Naive thymus-derived CD4-positive, alpha-beta T cell (primary cell): ENCODE measurements around the gene NUDT12. TPM values are rescaled to one million over a fixed set of nuclear protein-coding genes. Genes with fewer than 3 reads are reported as not detected.

Source experiments
- ATAC-seq: fragments of 150-1000 bp; cut with Tn5 transposase; 2 replicates; pipeline ENCODE4 v1.10.0; 2021; ENCODE audit warnings: mild to moderate bottlenecking, moderate library complexity
- CTCF ChIA-PET: fragments of 350-600 bp; sonication (Branson Sonifier 250); formaldehyde crosslinking; loops from one replicate; lab custom pipeline; 2021; ENCODE audit warnings: antibody characterized with exemption; lab: Charles Lee
- POLR2A ChIA-PET: fragments of 350-600 bp; sonication (Branson Sonifier 250); formaldehyde crosslinking; loops from one replicate; lab custom pipeline; 2021; ENCODE audit warnings: antibody characterized with exemption, inconsistent platforms; lab: Charles Lee
- DNase-seq, 9 donors: peaks; one replicate each; pipeline versions ENCODE4 v3.0.0 to v3.0.0-alpha.2; 2020 to 2022; ENCODE audit warnings: mixed read lengths in 1 of 9
- H3K27ac ChIP-seq: one replicate; pipeline ENCODE4 v1.7.0; 2013; ENCODE audit warnings: mild to moderate bottlenecking, low read depth, low read length, moderate library complexity
- H3K27me3 ChIP-seq, 2 donors: one replicate each; pipeline ENCODE4 v1.7.0; 2013; ENCODE audit warnings: low read length in 2 of 2, mild to moderate bottlenecking in 2 of 2, moderate library complexity in 2 of 2; ENCODE audit not compliant: control insufficient read depth in 2 of 2, insufficient read depth in 2 of 2
- H3K36me3 ChIP-seq, 3 experiments: 1 replicate in 2 of 3; 2 replicates in 1 of 3; pipeline ENCODE4 v1.7.0; 2013; ENCODE audit warnings: low read length in 3 of 3, mild to moderate bottlenecking in 3 of 3, moderate library complexity in 1 of 3; ENCODE audit not compliant: insufficient read depth in 3 of 3, control insufficient read depth in 2 of 3
- H3K4me1 ChIP-seq, 2 donors: one replicate each; pipeline ENCODE4 v1.7.0; 2013; ENCODE audit warnings: low read length in 2 of 2, mild to moderate bottlenecking in 2 of 2, moderate library complexity in 1 of 2; ENCODE audit not compliant: control insufficient read depth in 2 of 2, insufficient read depth in 2 of 2
- H3K4me3 ChIP-seq: 2 replicates; pipeline ENCODE4 v1.7.0; 2013; ENCODE audit warnings: mild to moderate bottlenecking, low read length
- H3K9me3 ChIP-seq, 3 experiments: 1 replicate in 2 of 3; 2 replicates in 1 of 3; pipeline ENCODE4 v1.7.0; 2013; ENCODE audit warnings: low read length in 3 of 3; ENCODE audit not compliant: control insufficient read depth in 2 of 3
- H3K27ac Mint-ChIP-seq, 9 donors: one replicate each; pipeline ENCODE4 v1.8.0; 2020 to 2022; ENCODE audit warnings: mixed read lengths in 9 of 9, mild to moderate bottlenecking in 8 of 9, moderate library complexity in 5 of 9, inconsistent platforms in 2 of 9
- H3K27me3 Mint-ChIP-seq, 5 donors: one replicate each; pipeline ENCODE4 v1.8.0; 2021 to 2022; ENCODE audit warnings: mixed read lengths in 5 of 5, mild to moderate bottlenecking in 1 of 5
- H3K36me3 Mint-ChIP-seq, 5 donors: one replicate each; pipeline ENCODE4 v1.8.0; 2020 to 2022; ENCODE audit warnings: mixed read lengths in 5 of 5, mild to moderate bottlenecking in 3 of 5, inconsistent platforms in 1 of 5
- H3K4me1 Mint-ChIP-seq, 7 donors: one replicate each; pipeline ENCODE4 v1.8.0; 2020 to 2022; ENCODE audit warnings: mixed read lengths in 7 of 7, mild to moderate bottlenecking in 3 of 7, inconsistent platforms in 1 of 7
- H3K4me3 Mint-ChIP-seq, 10 donors: one replicate each; pipeline ENCODE4 v1.8.0; 2020 to 2022; ENCODE audit warnings: mild to moderate bottlenecking in 10 of 10, mixed read lengths in 10 of 10, moderate library complexity in 6 of 10, inconsistent platforms in 2 of 10
- H3K9me3 Mint-ChIP-seq, 11 donors: one replicate each; pipeline ENCODE4 v1.8.0; 2020 to 2022; ENCODE audit warnings: mixed read lengths in 11 of 11, mild to moderate bottlenecking in 4 of 11, inconsistent platforms in 1 of 11, moderate library complexity in 1 of 11
- intact Hi-C, 2 donors: fragments of 100-400 bp; cut with micrococcal nuclease; formaldehyde crosslinking; loops; one replicate each; pipeline ENCODE4 v1.15.1; 2023
- polyA plus RNA-seq, 2 donors: library from polyadenylated mRNA; unstranded; fragments of 300-500 nt; fragmentation: Illumina TruSeq; gene quantifications; one replicate each; pipeline ENCODE4 v1.2.3, GENCODE V29; 2021
- total RNA-seq, 6 experiments: library from RNA in 5 of 6; stranded (reverse) in 5 of 6; gene quantifications; 1 replicate in 5 of 6; 2 replicates in 1 of 6; pipeline ENCODE4 v1.2.3 and lab custom pipeline; 2021 to 2026

The NUDT12 gene
- total and polyA plus RNA-seq, 7 experiments from 2014 or later, result 0.75 to 4.7 (median 1.4) TPM

DNA sequence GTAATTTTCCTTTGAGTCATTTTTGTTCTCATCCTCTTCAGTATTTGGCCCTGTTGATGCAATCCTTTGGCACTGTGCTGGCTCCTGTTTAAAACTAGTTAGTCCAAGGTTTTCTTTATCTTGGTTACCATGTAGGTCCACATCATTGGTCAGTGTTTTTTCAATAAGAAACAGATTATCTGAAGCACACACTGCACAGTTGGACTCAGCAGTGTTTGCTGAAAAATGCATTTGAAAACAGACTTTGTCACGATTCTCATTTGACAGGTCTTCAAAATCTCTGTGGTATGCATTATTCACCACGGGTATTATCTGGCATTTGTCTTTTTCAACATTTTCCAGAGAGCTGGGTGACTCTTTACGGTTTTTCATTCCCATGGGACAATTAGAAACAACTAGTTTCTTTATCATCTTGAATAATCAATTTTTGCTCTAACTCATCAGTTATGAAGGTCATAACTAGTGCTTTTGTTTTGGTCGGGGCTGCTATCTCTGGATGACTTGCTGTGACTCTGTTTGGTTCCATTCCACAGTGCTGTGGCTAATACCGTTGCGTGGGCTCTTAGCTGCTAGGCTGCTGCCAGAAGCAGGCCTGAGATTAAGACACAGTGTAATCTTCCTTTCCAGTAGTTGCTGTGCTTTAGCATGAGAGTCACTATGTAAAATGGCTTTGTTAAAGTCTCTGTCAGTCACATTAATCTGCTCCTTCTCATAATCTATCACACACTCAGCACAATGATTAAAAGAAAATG, 36.2 kb downstream of the NUDT12 start:
- no peak overlapping the region for H3K4me3 Mint-ChIP-seq
- DNase-seq (no peak), ATAC-seq (no peak)
- no peaks in the 10 kb centered on the region for H3K36me3 Mint-ChIP-seq
- Histone ChIP-seq H3K4me1 (no peaks in the 10 kb centered on the region), H3K27ac (no peak overlapping the region), H3K36me3 (no peaks in the 10 kb centered on the region), H3K4me3 (no peak overlapping the region), H3K27me3 (no peaks in the 10 kb centered on the region), H3K9me3 (no peaks in the 10 kb centered on the region)
- CTCF ChIA-PET, result no interaction called here
- H3K27me3 Mint-ChIP-seq, result peaks cover 3 to 13% (median 6%) of the 10 kb centered on the region in 5 donors
- no peaks in the 10 kb centered on the region for H3K4me1 Mint-ChIP-seq
- intact Hi-C loops, result no loop called here
- H3K27ac Mint-ChIP-seq, result no peak overlapping the region
- H3K9me3 Mint-ChIP-seq, result no peaks in the 10 kb centered on the region
- POLR2A ChIA-PET, result no interaction called here

DNA sequence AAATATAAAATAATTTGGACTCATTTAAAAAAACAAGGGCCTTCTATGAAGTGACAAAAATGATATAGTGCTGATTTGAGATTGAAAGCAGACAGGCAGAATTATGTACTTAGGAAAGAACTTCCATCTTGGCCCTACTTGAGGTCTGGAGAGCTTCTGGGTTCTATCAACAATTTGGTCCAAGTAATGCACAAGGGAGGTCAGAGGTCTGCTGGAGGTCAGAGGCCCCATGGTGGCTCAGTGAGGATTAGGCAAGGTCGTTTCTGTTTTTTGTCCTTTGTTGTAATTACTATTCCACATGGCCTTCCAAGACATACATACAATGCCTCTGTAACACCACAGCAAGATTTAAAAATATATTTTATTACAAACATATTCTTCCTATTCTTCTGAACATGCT, 37.2 kb downstream of the NUDT12 start:
- Mint-ChIP-seq H3K27me3 (peaks cover 0 to 13% (median 6%) of the 10 kb centered on the region in 5 donors), H3K36me3 (no peaks in the 10 kb centered on the region), H3K4me1 (no peaks in the 10 kb centered on the region), H3K27ac (no peak overlapping the region), H3K4me3 (no peak overlapping the region), H3K9me3 (no peaks in the 10 kb centered on the region)
- Histone ChIP-seq H3K27ac (no peak overlapping the region), H3K4me3 (no peak overlapping the region), H3K9me3 (no peaks in the 10 kb centered on the region), H3K36me3 (no peaks in the 10 kb centered on the region), H3K4me1 (no peaks in the 10 kb centered on the region), H3K27me3 (no peaks in the 10 kb centered on the region)
- ATAC-seq (no peak), DNase-seq (no peak)
- intact Hi-C loops, result no loop called here
- POLR2A ChIA-PET, result no interaction called here
- CTCF ChIA-PET, result no interaction called here

DNA sequence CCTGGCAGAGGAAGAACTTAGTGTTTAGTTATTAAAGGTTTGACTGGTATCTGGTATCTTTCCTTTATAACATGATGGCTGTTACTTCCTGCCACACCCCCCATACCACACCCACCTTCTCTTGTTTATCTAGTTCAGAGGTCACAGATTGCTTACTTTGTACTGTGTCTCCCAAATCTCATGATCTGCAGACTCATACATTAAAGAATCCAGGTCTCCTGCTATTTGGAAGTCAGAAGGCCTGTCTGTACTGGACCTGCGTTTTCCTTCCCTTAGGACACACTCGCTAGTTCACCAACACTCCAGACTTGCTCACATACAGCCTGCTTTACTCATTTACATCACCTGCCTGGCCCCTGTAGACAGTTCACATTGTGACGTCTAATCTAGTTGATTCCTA, 39.3 kb downstream of the NUDT12 start:
- DNase-seq, result no peak
- ChIA-PET CTCF (no interaction called here), POLR2A (no interaction called here)
- Histone ChIP-seq H3K4me1 (no peaks in the 10 kb centered on the region), H3K9me3 (no peaks in the 10 kb centered on the region), H3K27me3 (no peaks in the 10 kb centered on the region), H3K27ac (no peak overlapping the region), H3K36me3 (no peaks in the 10 kb centered on the region), H3K4me3 (no peak overlapping the region)
- no peak overlapping the region for H3K27ac Mint-ChIP-seq
- no peaks in the 10 kb centered on the region for H3K36me3 Mint-ChIP-seq
- intact Hi-C loops, result no loop called here
- no peaks in the 10 kb centered on the region for H3K9me3 Mint-ChIP-seq
- H3K4me1 Mint-ChIP-seq, result no peaks in the 10 kb centered on the region
- peaks cover 0 to 17% (median 6%) of the 10 kb centered on the region in 5 donors for H3K27me3 Mint-ChIP-seq
- no peak overlapping the region for H3K4me3 Mint-ChIP-seq
- ATAC-seq, result no peak

DNA sequence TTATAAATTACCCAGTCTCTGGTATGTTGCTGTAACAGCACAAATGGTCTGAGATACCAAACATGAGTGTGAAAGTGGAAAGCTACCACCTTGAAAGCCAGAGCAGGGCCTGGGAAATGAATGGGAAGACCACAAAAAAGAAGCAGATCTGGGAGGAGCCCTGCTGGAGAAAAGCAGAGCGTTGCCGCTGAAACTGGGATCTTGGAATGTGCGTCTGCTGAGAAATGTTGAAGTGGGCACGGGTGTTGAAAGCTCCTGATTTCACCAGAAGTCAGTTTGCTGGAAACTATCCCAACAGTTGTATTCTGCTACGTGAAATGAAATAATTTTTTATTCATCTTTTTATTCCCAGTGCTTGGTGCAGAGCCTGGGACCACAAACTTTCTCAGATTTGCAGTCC, 40.0 kb downstream of the NUDT12 start:
- no peaks in the 10 kb centered on the region for H3K4me1 Mint-ChIP-seq
- no peak overlapping the region for H3K4me3 Mint-ChIP-seq
- Histone ChIP-seq H3K27ac (no peak overlapping the region), H3K4me1 (no peaks in the 10 kb centered on the region), H3K36me3 (no peaks in the 10 kb centered on the region), H3K4me3 (no peak overlapping the region), H3K9me3 (no peaks in the 10 kb centered on the region), H3K27me3 (no peaks in the 10 kb centered on the region)
- ChIA-PET CTCF (no interaction called here), POLR2A (no interaction called here)
- intact Hi-C loops, result no loop called here
- H3K27ac Mint-ChIP-seq, result no peak overlapping the region
- ATAC-seq (no peak), DNase-seq (no peak)
- H3K9me3 Mint-ChIP-seq, result no peaks in the 10 kb centered on the region
- no peaks in the 10 kb centered on the region for H3K36me3 Mint-ChIP-seq
- peaks cover 0 to 17% (median 7%) of the 10 kb centered on the region in 5 donors for H3K27me3 Mint-ChIP-seq

DNA sequence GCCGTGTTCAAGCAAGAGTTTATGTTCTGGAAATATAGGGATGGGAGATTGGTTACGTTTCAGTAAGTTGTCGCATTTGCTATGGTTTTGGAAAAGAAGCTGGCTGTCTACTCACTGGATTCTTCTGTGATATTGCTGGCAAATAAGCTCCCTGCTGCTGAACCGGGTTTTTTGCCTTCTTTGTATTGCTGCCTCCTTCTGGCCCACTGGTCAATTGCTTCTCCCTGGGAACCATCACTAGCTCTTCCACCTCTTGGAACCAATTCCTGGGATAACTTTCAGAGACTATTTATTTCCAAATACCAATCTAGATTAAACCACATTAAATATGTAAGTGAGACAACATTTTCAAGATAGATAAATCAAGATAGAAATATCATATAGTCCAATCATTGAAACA, 43.0 kb downstream of the NUDT12 start:
- no peak for ATAC-seq
- ChIA-PET CTCF (no interaction called here), POLR2A (no interaction called here)
- H3K27me3 ChIP-seq, result peaks cover 0 to 4% of the 10 kb centered on the region in 2 donors
- H3K27ac Mint-ChIP-seq, result no peak overlapping the region
- no peak overlapping the region for H3K4me3 Mint-ChIP-seq
- peaks cover 0 to 18% (median 4%) of the 10 kb centered on the region in 5 donors for H3K27me3 Mint-ChIP-seq
- no peak overlapping the region for H3K4me3 ChIP-seq
- DNase-seq, result no peak
- no peaks in the 10 kb centered on the region for H3K36me3 Mint-ChIP-seq
- H3K9me3 ChIP-seq, result no peaks in the 10 kb centered on the region
- no peaks in the 10 kb centered on the region for H3K4me1 Mint-ChIP-seq
- H3K4me1 ChIP-seq, result no peaks in the 10 kb centered on the region
- H3K27ac ChIP-seq, result no peak overlapping the region
- H3K36me3 ChIP-seq, result no peaks in the 10 kb centered on the region
- intact Hi-C loops, result no loop called here
- no peaks in the 10 kb centered on the region for H3K9me3 Mint-ChIP-seq

DNA sequence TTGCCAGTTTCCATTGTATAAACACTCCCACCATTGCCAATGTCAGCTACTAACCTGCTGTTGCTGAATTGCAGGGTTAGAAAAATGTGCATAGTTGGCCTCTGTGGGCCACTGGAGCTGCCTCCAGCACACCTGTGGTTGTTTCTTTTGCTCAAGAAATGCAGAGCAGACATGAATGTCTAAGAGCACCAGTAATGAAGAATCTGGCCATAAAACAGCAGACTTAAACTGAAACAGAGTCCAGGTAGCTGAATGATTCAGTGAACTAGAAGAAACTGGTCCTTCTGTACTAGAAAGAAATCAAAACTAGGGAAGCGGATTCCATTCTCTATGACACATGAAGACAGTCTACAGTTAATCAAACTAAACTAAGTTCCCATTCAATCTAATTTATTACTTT, 48.2 kb downstream of the NUDT12 start:
- H3K9me3 Mint-ChIP-seq, result no peaks in the 10 kb centered on the region
- ChIA-PET CTCF (interaction anchor here (0.6 kb wide), 2 partner anchors 48 to 103 kb away, joined by 3 to 4 read pairs; no protein-coding TSS in a partner anchor), POLR2A (no interaction called here)
- H3K4me1 ChIP-seq, result no peaks in the 10 kb centered on the region
- intact Hi-C loops, result no loop called here
- H3K36me3 Mint-ChIP-seq, result no peaks in the 10 kb centered on the region
- H3K4me3 Mint-ChIP-seq, result no peak overlapping the region
- DNase-seq (no peak), ATAC-seq (no peak)
- no peaks in the 10 kb centered on the region for H3K9me3 ChIP-seq
- H3K27ac ChIP-seq, result no peak overlapping the region
- H3K27me3 Mint-ChIP-seq, result peaks cover 0 to 18% (median 0%) of the 10 kb centered on the region in 5 donors
- peaks cover 0 to 4% of the 10 kb centered on the region in 2 donors for H3K27me3 ChIP-seq
- no peak overlapping the region for H3K4me3 ChIP-seq
- H3K4me1 Mint-ChIP-seq, result no peaks in the 10 kb centered on the region
- no peaks in the 10 kb centered on the region for H3K36me3 ChIP-seq
- no peak overlapping the region for H3K27ac Mint-ChIP-seq

DNA sequence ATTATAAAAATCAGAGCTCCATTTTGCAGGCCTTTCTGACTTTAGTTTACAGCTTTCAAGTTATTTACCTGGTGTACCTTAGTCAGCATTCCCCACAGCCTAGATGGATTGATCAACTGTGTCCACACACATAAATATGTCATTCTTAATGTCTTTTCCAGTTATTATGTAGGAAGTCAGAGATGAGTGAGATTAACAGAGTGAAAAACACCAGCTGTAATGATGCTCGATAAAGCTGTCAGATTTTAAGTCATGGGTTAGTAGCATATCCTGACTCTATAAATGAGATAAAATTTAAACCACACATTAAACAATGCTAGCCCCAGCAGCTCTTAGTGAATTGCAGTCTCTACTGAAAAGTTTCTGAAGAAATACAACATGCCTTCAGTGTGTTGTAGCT, 48.9 kb downstream of the NUDT12 start:
- intact Hi-C loops, result no loop called here
- POLR2A ChIA-PET, result no interaction called here
- H3K27ac Mint-ChIP-seq, result no peak overlapping the region
- Histone ChIP-seq H3K4me1 (no peaks in the 10 kb centered on the region), H3K27ac (no peak overlapping the region), H3K4me3 (no peak overlapping the region), H3K36me3 (no peaks in the 10 kb centered on the region), H3K27me3 (peaks cover 0 to 4% of the 10 kb centered on the region in 2 donors), H3K9me3 (no peaks in the 10 kb centered on the region)
- H3K9me3 Mint-ChIP-seq, result no peaks in the 10 kb centered on the region
- peaks cover 0 to 18% (median 2%) of the 10 kb centered on the region in 5 donors for H3K27me3 Mint-ChIP-seq
- CTCF ChIA-PET, result interaction anchor here (0.6 kb wide), 1 partner anchor 104 kb away, joined by 3 read pairs; no protein-coding TSS in a partner anchor
- no peaks in the 10 kb centered on the region for H3K36me3 Mint-ChIP-seq
- no peak overlapping the region for H3K4me3 Mint-ChIP-seq
- no peak for ATAC-seq
- no peak for DNase-seq
- H3K4me1 Mint-ChIP-seq, result no peaks in the 10 kb centered on the region
